Loucy (cell line): ENCODE data around the gene SLC17A9.

Experiments
- CTCF ChIP-seq: fragments of 200-600 bp; sonication (generic); conservative IDR thresholded peaks from 2 replicates; pipeline ENCODE4 v1.5.1; 2014; ENCODE audit warnings: mild to moderate bottlenecking, antibody characterized with exemption, low read length
- EZH2phosphoT487 ChIP-seq: fragments of 200-600 bp; IDR thresholded peaks from 2 replicates; pipeline ENCODE4 v1.6.1; 2018; ENCODE audit warnings: antibody characterized with exemption, mild to moderate bottlenecking, moderate library complexity, borderline replicate concordance

- no peak for TF ChIP-seq CTCF
- no peak for TF ChIP-seq EZH2phosphoT487
Observed at GRCh38 chr20:62979876-62980373, 27.4 kb downstream of the SLC17A9 start.
